ENCODE measurements around the gene CLTCL1. TPM values are rescaled to one million over a fixed set of nuclear protein-coding genes. Genes with fewer than 3 reads are reported as not detected.
A peak's percentile ranks its signal among the peaks of the same experiment; 100 is the strongest.
"Not testable (repeated sequence)": the region's sequence is repeated elsewhere in the genome, so short reads cannot be mapped to it uniquely, and the experiment has no call there.

Gene CLTCL1
- total RNA-seq, 2 experiments from 2014 or later, result 0.29 to 0.52 TPM

- H3K9me3 Mint-ChIP-seq, result peaks cover 2% of the 10 kb centered on the region
- no peak overlapping the region for H3K27ac Mint-ChIP-seq
- H3K27me3 Mint-ChIP-seq, result no peaks in the 10 kb centered on the region
- no peak for DNase-seq
- H3K4me3 Mint-ChIP-seq, result no peak overlapping the region
- H3K4me1 Mint-ChIP-seq, result no peaks in the 10 kb centered on the region
- H3K36me3 Mint-ChIP-seq, result no peaks in the 10 kb centered on the region
Observed at GRCh38 chr22:19307872-19308271, 16.4 kb upstream of the CLTCL1 start.

- not testable (repeated sequence) for H3K27ac Mint-ChIP-seq, DNase-seq, H3K27me3 Mint-ChIP-seq, H3K4me3 Mint-ChIP-seq, H3K9me3 Mint-ChIP-seq, H3K36me3 Mint-ChIP-seq, H3K4me1 Mint-ChIP-seq
Observed at GRCh38 chr22:19306535-19306934, 15.0 kb upstream of the CLTCL1 start.

- Mint-ChIP-seq H3K27me3 (no peaks in the 10 kb centered on the region), H3K4me1 (no peaks in the 10 kb centered on the region), H3K36me3 (no peaks in the 10 kb centered on the region), H3K4me3 (no peak overlapping the region), H3K9me3 (no peaks in the 10 kb centered on the region), H3K27ac (no peak overlapping the region)
- DNase-seq, result no peak
Observed at GRCh38 chr22:19304547-19304946, 13.0 kb upstream of the CLTCL1 start.

DNA sequence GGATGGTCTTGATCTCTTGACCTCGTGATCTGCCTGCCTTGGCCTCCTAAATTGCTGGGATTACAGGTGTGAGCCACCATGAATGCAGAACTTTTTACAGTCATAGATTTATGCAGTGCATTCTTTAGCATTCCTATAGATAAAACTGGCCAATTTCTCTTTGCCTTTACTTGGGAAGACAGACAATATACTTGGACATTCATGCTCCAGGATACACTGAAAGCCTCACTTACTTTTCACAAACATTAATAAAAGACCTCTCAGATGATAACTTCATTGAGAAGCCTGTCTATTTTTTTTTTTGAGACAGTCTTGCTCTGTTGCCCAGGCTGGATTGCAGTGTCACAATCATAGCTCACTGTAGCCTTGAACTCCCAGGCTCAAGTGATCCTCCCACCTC is 12.3 kb upstream of the CLTCL1 start:
- Mint-ChIP-seq H3K4me3 (no peak overlapping the region), H3K4me1 (no peaks in the 10 kb centered on the region), H3K9me3 (no peaks in the 10 kb centered on the region), H3K36me3 (no peaks in the 10 kb centered on the region), H3K27me3 (no peaks in the 10 kb centered on the region), H3K27ac (no peak overlapping the region)
- DNase-seq, result no peak

- H3K9me3 Mint-ChIP-seq, result no peaks in the 10 kb centered on the region
- no peak for DNase-seq
- H3K36me3 Mint-ChIP-seq, result no peaks in the 10 kb centered on the region
- peaks cover 10% of the 10 kb centered on the region for H3K4me1 Mint-ChIP-seq
- peaks cover 4% of the 10 kb centered on the region for H3K27me3 Mint-ChIP-seq
- no peak overlapping the region for H3K4me3 Mint-ChIP-seq
- H3K27ac Mint-ChIP-seq, result no peak overlapping the region
Observed at GRCh38 chr22:19295733-19296132, 4.2 kb upstream of the CLTCL1 start.

- H3K4me3 Mint-ChIP-seq, result peak overlapping the region; percentile 85
- H3K36me3 Mint-ChIP-seq, result no peaks in the 10 kb centered on the region
- peaks cover 21% of the 10 kb centered on the region for H3K4me1 Mint-ChIP-seq
- H3K9me3 Mint-ChIP-seq, result no peaks in the 10 kb centered on the region
- H3K27ac Mint-ChIP-seq, result peak overlapping the region; percentile 61
- H3K27me3 Mint-ChIP-seq, result peaks cover 28% of the 10 kb centered on the region
- DNase-seq, result no peak
Observed at GRCh38 chr22:19292458-19293230, 1.1 kb upstream of the CLTCL1 start.

GRCh38 chr22:19291218-19291579 is 320 bp downstream of the CLTCL1 start:
- peaks cover 28% of the 10 kb centered on the region for H3K27me3 Mint-ChIP-seq
- H3K9me3 Mint-ChIP-seq, result no peaks in the 10 kb centered on the region
- peak; percentile 36 for DNase-seq
- peaks cover 21% of the 10 kb centered on the region for H3K4me1 Mint-ChIP-seq
- H3K27ac Mint-ChIP-seq, result no peak overlapping the region
- no peaks in the 10 kb centered on the region for H3K36me3 Mint-ChIP-seq
- peak overlapping the region; percentile 63 for H3K4me3 Mint-ChIP-seq

GRCh38 chr22:19290400-19291217 is 910 bp downstream of the CLTCL1 start:
- Mint-ChIP-seq H3K9me3 (no peaks in the 10 kb centered on the region), H3K27me3 (peaks cover 28% of the 10 kb centered on the region), H3K4me1 (peaks cover 21% of the 10 kb centered on the region), H3K36me3 (no peaks in the 10 kb centered on the region), H3K27ac (no peak overlapping the region), H3K4me3 (peak overlapping the region; percentile 63)
- DNase-seq, result peak; percentile 8

- H3K9me3 Mint-ChIP-seq, result no peaks in the 10 kb centered on the region
- H3K27ac Mint-ChIP-seq, result no peak overlapping the region
- DNase-seq, result peak; percentile 19
- peaks cover 21% of the 10 kb centered on the region for H3K4me1 Mint-ChIP-seq
- H3K4me3 Mint-ChIP-seq, result no peak overlapping the region
- no peaks in the 10 kb centered on the region for H3K36me3 Mint-ChIP-seq
- H3K27me3 Mint-ChIP-seq, result peaks cover 28% of the 10 kb centered on the region
Observed at GRCh38 chr22:19289475-19290161, 1.9 kb downstream of the CLTCL1 start.

DNA sequence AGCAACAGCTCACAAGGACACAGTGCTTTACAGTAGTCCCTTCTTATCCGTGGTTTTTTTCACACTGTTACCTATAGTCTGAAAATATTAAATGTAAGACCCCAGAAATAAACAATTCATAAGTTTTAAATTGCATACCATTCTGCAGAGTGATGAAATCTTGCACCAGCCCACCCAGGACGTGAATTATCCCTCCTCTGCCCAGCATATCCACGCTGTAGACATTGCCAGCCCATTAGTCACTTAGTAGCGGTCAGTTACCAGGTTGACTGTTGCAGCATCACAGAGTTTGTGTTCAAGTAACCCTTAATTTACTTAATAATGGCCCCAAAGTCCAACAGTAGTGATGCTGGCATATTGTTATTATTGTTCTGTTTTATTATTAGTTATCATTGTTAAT is 3.6 kb downstream of the CLTCL1 start:
- no peak overlapping the region for H3K4me3 Mint-ChIP-seq
- no peaks in the 10 kb centered on the region for H3K9me3 Mint-ChIP-seq
- no peak overlapping the region for H3K27ac Mint-ChIP-seq
- no peak for DNase-seq
- H3K36me3 Mint-ChIP-seq, result no peaks in the 10 kb centered on the region
- H3K27me3 Mint-ChIP-seq, result peaks cover 28% of the 10 kb centered on the region
- peaks cover 21% of the 10 kb centered on the region for H3K4me1 Mint-ChIP-seq

- no peak for DNase-seq
- no peaks in the 10 kb centered on the region for H3K9me3 Mint-ChIP-seq
- no peaks in the 10 kb centered on the region for H3K36me3 Mint-ChIP-seq
- H3K27me3 Mint-ChIP-seq, result peaks cover 28% of the 10 kb centered on the region
- no peak overlapping the region for H3K4me3 Mint-ChIP-seq
- no peak overlapping the region for H3K27ac Mint-ChIP-seq
- H3K4me1 Mint-ChIP-seq, result peaks cover 15% of the 10 kb centered on the region
Observed at GRCh38 chr22:19287076-19287707, 4.3 kb downstream of the CLTCL1 start.

- Mint-ChIP-seq H3K36me3 (no peaks in the 10 kb centered on the region), H3K4me3 (no peak overlapping the region), H3K4me1 (peaks cover 12% of the 10 kb centered on the region), H3K27me3 (peaks cover 25% of the 10 kb centered on the region), H3K9me3 (no peaks in the 10 kb centered on the region), H3K27ac (no peak overlapping the region)
- no peak for DNase-seq
Observed at GRCh38 chr22:19285831-19286230, 5.7 kb downstream of the CLTCL1 start.

DNA sequence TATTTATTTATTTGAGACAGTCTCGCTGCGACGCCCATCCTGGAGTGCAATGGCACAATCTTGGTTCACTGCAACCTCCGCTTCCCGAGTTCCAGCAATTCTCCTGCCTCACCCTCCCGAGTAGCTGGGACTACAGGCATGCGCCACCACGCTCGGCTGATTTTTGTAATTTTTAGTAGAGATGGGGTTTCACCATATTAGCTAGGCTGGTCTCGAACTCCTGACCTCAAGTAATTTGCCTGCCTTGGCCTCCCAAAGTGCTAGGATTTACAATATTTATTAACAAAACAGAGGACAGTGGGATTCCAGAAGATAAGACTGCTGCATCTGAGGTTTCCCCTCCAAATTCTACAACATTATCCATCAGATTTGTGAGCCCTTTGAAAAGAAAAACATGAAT is 12.4 kb downstream of the CLTCL1 start:
- not testable (repeated sequence) for H3K4me1 Mint-ChIP-seq, H3K27ac Mint-ChIP-seq, H3K36me3 Mint-ChIP-seq, H3K4me3 Mint-ChIP-seq, H3K9me3 Mint-ChIP-seq, H3K27me3 Mint-ChIP-seq, DNase-seq

DNA sequence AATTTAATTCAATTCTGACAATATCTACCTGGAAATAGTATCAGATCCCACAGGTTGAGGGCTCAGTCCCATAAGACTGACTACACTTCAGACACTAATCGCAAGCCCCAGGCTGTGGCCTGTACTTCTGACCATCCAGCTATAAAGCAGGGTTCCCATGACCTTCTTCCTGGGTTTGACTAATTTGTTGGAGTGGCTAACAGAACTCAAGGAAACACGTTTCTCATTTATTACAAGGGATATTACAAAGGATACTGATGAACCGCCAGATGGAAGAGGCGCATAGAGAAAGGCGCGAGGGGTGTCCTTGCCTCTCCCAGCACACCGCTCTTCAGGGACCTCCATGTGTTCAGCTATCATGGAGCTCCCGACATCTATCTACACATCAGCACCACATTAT is 13.7 kb downstream of the CLTCL1 start:
- Mint-ChIP-seq H3K4me3 (no peak overlapping the region), H3K27me3 (no peaks in the 10 kb centered on the region), H3K27ac (no peak overlapping the region), H3K4me1 (no peaks in the 10 kb centered on the region), H3K36me3 (no peaks in the 10 kb centered on the region), H3K9me3 (no peaks in the 10 kb centered on the region)
- DNase-seq, result no peak
